BLaER1 (cell line): Measurements from ENCODE around the gene ZNF223.

Source experiments
- H3K27ac ChIP-seq: shearing (Covaris generic); formaldehyde crosslinking; 2 replicates; pipeline ENCODE4 v1.8.1; 2022
- H3K27me3 ChIP-seq: shearing (Covaris generic); formaldehyde crosslinking; 2 replicates; pipeline ENCODE4 v1.8.1; 2022
- H3K36me3 ChIP-seq: shearing (Covaris generic); formaldehyde crosslinking; 2 replicates; pipeline ENCODE4 v1.8.1; 2022
- H3K4me1 ChIP-seq: shearing (Covaris generic); formaldehyde crosslinking; 2 replicates; pipeline ENCODE4 v1.8.1; 2022
- H3K4me2 ChIP-seq: shearing (Covaris generic); formaldehyde crosslinking; 2 replicates; pipeline ENCODE4 v1.8.1; 2022
- H3K4me3 ChIP-seq: shearing (Covaris generic); formaldehyde crosslinking; 2 replicates; pipeline ENCODE4 v1.8.1; 2022
- H3K9ac ChIP-seq: shearing (Covaris generic); formaldehyde crosslinking; 2 replicates; pipeline ENCODE4 v1.8.1; 2022
- H3K9me3 ChIP-seq: shearing (Covaris generic); formaldehyde crosslinking; 2 replicates; pipeline ENCODE4 v1.8.1; 2022
- H4K20me1 ChIP-seq: shearing (Covaris generic); formaldehyde crosslinking; 2 replicates; pipeline ENCODE4 v1.8.1; 2022
- Cebpa-rat ChIP-seq: shearing (Covaris generic); IDR thresholded peaks from 2 replicates; pipeline ENCODE4 v1.8.1; 2022

ZNF223 gene

DNA sequence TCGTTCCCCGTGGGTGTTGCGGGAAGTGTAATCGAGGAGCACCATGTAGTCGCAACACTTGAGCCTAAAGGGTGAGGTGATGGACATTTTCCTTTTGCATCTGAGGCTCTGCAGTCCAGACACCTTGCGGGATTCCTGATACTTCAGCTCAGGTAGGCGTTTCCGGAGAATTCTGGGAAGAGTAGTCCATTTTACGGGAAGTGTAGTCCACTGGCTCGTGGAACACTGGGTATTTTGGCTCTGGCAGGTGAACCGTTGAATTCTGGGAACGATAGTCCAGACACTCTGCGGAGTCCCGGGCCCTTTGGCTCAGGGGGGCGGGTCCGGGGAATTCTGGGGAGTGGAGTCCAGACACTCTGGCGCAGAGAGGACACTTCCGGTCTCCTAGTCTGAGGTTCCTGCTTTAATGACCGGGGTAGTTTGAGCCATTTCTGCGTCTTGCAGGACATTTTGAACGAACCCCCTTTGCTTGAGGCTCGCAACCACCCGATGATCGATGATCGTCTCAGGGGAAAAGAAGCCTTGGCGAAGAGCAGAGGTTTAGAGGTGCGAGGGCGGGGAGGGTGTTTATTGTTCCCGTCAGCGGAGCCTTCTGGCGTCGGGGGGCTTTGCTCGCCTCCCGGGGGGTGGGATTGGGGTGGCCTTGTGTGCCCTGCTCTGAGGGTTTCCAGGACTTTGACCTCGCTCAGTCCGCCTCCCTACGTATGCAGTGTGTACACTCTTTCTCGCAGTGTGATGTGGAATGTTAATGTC is at the start of gene ZNF223:
Gene ZNF223 (plus strand): TSS at position 387 of the 753 bp plus-strand sequence. CDS start 3,141 bp downstream, outside the sequence.
- Histone ChIP-seq H3K36me3 (peaks cover 16% of the 10 kb centered on the region), H3K9me3 (peaks cover 20% of the 10 kb centered on the region), H3K9ac (peak within 1 kb of the TSS; percentile 64), H3K27me3 (no peaks in the 10 kb centered on the region), H4K20me1 (no peaks in the 10 kb centered on the region), H3K4me1 (peaks cover 8% of the 10 kb centered on the region; the same call in 1 of the 2 replicates), H3K4me3 (peak within 1 kb of the TSS; percentile 74), H3K4me2 (peak within 1 kb of the TSS; percentile 71), H3K27ac (0 out of 2 replicates have a peak within 1 kb of the TSS, but pooled peaks have one; percentile 40)
- no peak for TF ChIP-seq Cebpa-rat

DNA sequence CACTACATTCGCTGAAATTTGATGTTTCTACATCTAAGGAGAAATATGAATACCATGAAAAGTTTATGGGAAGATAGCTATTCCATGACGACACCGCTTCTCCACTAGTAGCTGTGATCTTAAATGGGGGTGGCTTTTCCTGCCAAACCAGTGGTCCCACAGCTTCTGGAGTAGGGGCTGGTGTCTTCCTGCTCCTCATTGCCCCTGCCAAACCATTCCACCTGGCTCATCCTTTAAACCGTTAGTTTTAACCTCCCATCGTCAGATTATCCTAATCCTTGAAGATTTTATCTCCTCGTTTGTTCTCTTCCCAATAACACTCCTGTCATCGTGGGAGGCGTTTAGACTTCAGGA is 49.6 kb upstream of the ZNF223 start:
- H3K27ac ChIP-seq = peak overlapping the region; percentile 75
- peak overlapping the region; percentile 97 for H3K4me3 ChIP-seq
- H3K9ac ChIP-seq = peak overlapping the region; percentile 86
- H3K4me2 ChIP-seq = peak overlapping the region; percentile 92
- TF ChIP-seq Cebpa-rat = no peak
- peaks cover 26% of the 10 kb centered on the region for H3K9me3 ChIP-seq
- no peaks in the 10 kb centered on the region for H4K20me1 ChIP-seq
- H3K27me3 ChIP-seq = no peaks in the 10 kb centered on the region
- H3K4me1 ChIP-seq = peaks cover 18% of the 10 kb centered on the region
- H3K36me3 ChIP-seq = peaks cover 17% of the 10 kb centered on the region

DNA sequence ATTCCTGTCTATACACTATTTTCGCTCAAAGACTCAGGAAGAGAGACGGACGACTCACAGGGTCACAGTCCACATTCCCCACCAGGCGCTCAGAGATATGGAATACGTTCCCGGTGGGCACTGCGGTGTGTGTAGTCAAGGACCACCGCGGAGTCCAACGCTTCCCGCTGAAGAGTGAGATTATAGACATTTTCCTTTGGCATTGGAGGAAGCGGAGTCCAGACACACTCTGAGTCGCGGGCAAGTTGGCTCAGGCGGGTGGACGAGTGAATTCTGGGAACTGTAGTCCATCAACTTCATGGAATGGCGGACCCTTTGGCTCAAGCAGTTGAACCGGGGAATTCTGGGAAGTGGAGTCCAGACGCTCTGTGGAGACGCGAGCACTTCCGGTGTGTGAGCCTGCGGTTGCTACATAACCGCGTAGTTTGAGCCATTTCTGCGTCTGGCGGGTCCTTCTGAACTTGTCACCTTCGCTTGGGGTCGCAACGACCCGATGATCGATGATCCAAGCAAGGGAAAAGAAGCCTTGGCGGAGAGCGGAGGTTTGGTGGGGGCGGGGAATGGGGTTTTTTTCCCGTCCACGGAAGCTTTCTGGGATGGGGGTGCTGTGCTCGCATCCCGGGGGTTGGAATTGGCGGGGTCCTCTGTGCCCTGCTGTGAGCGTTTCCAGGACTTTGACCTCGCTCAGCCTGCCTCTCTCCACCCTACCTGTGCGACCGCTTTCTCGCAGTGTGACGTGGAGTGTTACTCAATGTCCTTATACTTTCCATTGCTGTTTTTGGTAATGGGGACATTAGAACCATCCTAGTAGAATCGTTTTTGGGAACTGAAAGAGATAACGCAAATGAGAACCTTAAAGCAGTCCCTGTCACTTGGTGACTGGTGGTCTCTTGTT is 49.0 kb upstream of the ZNF223 start, which contains the start of gene ZNF230:
Gene ZNF230 (plus strand): TSS at position 392 of the 895 bp plus-strand sequence. CDS start 4,122 bp downstream, outside the sequence.
- Histone ChIP-seq H3K4me1 (peaks cover 18% of the 10 kb centered on the region), H3K9ac (peak within 1 kb of the TSS; percentile 86), H3K4me2 (peak within 1 kb of the TSS; percentile 92), H3K4me3 (peak within 1 kb of the TSS; percentile 97), H3K27me3 (no peaks in the 10 kb centered on the region), H3K36me3 (peaks cover 23% of the 10 kb centered on the region), H4K20me1 (no peaks in the 10 kb centered on the region), H3K27ac (peak within 1 kb of the TSS; percentile 75), H3K9me3 (peaks cover 32% of the 10 kb centered on the region)
- no peak for TF ChIP-seq Cebpa-rat

DNA sequence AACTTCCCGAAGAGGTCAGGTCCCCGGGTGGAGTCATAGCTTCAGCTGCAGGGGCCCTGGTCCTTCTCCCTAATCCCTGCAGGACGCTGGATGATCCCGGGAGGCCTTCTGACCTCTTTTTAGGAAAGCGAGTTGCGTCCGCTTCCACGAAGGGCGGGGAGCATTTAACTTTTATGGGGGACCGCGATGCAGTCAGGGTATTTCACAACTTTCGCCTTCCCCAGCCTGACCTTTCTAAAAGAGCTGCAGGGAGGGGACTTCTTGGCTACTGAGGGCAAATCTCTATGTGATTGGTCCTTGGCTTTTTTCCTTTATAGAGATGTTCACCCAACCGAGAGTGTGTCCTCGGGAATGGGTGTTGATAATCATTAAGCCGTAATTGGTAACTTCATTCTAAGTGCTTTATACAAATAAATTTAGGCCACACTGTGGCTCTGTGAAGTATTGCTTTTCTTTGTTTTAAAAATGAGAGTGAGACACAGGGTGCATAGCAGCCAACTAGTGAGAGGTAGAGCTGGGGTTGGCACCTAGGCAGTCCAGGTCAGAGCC is 48.3 kb upstream of the ZNF223 start:
- TF ChIP-seq Cebpa-rat = peak; percentile 37; the same call in 1 of the 2 replicates
- H3K4me2 ChIP-seq = peak overlapping the region; percentile 92
- peaks cover 30% of the 10 kb centered on the region for H3K36me3 ChIP-seq
- peak overlapping the region; percentile 75 for H3K27ac ChIP-seq
- peak overlapping the region; percentile 97 for H3K4me3 ChIP-seq
- no peaks in the 10 kb centered on the region for H4K20me1 ChIP-seq
- H3K9me3 ChIP-seq = peaks cover 39% of the 10 kb centered on the region
- peaks cover 18% of the 10 kb centered on the region for H3K4me1 ChIP-seq
- no peaks in the 10 kb centered on the region for H3K27me3 ChIP-seq
- peak overlapping the region; percentile 86 for H3K9ac ChIP-seq

DNA sequence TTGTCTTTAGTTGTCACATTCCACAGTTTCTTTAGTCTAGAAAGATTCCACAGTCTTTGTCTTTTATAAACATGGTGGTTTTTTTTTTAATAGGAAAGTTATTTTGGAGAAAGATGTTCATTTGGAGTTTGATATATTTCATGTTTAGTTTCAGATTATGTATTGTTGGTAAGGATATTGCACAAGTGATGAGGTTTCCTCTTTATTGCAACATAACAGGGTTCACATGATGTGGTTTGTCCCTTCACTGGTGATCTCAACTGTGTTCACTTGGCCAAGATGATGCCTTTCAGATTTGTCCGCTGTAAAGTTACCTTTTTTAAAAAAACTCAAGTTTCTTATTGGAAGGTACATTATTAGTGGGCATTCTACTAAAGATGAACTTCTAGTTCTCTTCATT is 45.9 kb upstream of the ZNF223 start:
- Histone ChIP-seq H3K4me3 (no peak overlapping the region), H3K4me1 (peaks cover 18% of the 10 kb centered on the region), H3K27me3 (no peaks in the 10 kb centered on the region), H3K9ac (no peak overlapping the region), H4K20me1 (no peaks in the 10 kb centered on the region), H3K27ac (no peak overlapping the region), H3K4me2 (no peak overlapping the region), H3K9me3 (peaks cover 63% of the 10 kb centered on the region), H3K36me3 (peaks cover 54% of the 10 kb centered on the region)
- peak; percentile 9; the same call in 1 of the 2 replicates for TF ChIP-seq Cebpa-rat

DNA sequence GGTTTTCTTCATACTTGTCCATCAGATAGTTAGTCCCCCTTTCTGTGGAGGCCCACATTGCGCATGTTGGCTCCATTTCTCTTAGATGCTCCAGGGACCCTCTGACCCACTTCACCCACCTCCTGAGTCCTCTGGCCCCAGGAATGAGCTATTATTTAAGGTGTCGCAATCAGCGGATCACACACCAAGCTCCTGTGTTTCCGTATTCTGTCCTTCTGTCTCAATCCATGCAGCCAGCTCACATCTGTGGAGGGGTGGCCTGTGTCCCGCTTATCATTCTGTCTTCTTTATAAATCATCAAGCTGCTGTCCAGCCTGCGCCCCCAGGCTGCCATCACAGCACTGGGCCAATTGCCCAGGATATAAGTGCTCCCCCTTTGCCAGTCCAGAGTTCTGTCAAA is 44.4 kb upstream of the ZNF223 start:
- H3K36me3 ChIP-seq = peaks cover 69% of the 10 kb centered on the region
- H3K4me3 ChIP-seq = 0 out of 2 replicates have a peak overlapping the region, but pooled peaks have one; percentile 15
- peaks cover 78% of the 10 kb centered on the region for H3K9me3 ChIP-seq
- peaks cover 11% of the 10 kb centered on the region for H3K4me1 ChIP-seq
- no peak overlapping the region for H3K27ac ChIP-seq
- no peak overlapping the region for H3K4me2 ChIP-seq
- no peaks in the 10 kb centered on the region for H3K27me3 ChIP-seq
- peak; percentile 39; the same call in 1 of the 2 replicates for TF ChIP-seq Cebpa-rat
- H4K20me1 ChIP-seq = no peaks in the 10 kb centered on the region
- no peak overlapping the region for H3K9ac ChIP-seq

DNA sequence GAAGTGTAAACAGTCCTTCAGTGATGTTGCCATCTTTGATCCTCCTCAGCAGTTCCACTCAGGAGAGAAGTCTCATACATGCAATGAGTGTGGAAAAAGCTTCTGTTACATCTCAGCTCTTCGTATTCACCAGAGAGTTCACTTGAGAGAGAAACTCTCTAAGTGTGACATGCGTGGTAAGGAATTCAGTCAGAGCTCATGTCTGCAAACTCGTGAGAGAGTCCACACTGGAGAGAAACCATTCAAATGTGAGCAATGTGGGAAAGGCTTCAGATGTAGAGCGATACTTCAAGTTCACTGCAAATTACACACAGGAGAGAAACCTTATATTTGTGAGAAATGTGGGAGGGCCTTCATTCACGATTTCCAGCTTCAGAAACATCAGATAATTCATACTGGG is 41.4 kb upstream of the ZNF223 start:
- no peaks in the 10 kb centered on the region for H4K20me1 ChIP-seq
- no peak for TF ChIP-seq Cebpa-rat
- no peak overlapping the region for H3K27ac ChIP-seq
- no peaks in the 10 kb centered on the region for H3K4me1 ChIP-seq
- no peaks in the 10 kb centered on the region for H3K27me3 ChIP-seq
- peaks cover 100% of the 10 kb centered on the region for H3K9me3 ChIP-seq
- H3K4me3 ChIP-seq = peak overlapping the region; percentile 44
- peaks cover 76% of the 10 kb centered on the region for H3K36me3 ChIP-seq
- H3K9ac ChIP-seq = no peak overlapping the region
- no peak overlapping the region for H3K4me2 ChIP-seq

DNA sequence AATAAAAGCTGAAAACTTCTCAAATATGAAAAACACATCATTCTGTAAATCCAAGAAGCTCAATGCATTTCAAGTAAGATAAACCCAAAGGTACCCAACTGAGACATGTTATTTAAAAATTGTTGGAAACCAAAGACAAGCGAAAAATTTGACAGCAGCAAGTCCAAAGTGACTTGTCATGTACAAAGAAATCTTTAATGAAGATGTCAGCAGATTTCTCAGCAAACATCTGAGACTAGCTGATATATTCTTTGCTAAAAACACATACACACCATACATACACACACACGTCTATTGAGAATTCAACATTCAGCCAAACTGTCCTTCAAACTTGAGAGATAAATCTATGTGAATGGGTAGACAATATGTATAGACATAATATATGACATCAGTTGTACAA is 32.3 kb upstream of the ZNF223 start:
- H3K27ac ChIP-seq = no peak overlapping the region
- no peaks in the 10 kb centered on the region for H3K36me3 ChIP-seq
- no peak for TF ChIP-seq Cebpa-rat
- no peaks in the 10 kb centered on the region for H3K4me1 ChIP-seq
- H3K4me3 ChIP-seq = no peak overlapping the region
- no peaks in the 10 kb centered on the region for H3K27me3 ChIP-seq
- peaks cover 24% of the 10 kb centered on the region for H3K9me3 ChIP-seq
- no peak overlapping the region for H3K4me2 ChIP-seq
- no peaks in the 10 kb centered on the region for H4K20me1 ChIP-seq
- no peak overlapping the region for H3K9ac ChIP-seq

DNA sequence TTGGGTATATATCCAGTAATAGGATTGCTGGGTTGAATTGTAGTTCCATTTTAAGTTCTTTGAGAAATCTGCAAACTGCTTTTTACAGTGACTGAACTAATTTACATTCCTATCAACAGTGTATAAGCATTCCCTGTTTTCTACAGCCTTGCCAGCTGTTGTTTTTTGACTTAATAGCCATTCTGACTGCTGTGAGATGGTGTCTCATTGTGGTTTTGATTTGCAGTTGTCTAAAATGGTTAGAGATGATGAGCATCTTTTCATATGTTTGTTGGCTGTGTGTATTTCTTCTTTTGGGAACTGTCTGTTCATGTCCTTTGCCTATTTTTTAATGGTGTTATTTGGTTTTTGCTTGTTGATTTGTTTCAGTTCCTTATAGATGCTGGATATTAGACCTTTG is 30.6 kb upstream of the ZNF223 start:
- Histone ChIP-seq H3K4me3 (no peak overlapping the region), H4K20me1 (no peaks in the 10 kb centered on the region), H3K4me1 (peaks cover 8% of the 10 kb centered on the region; the same call in 1 of the 2 replicates), H3K36me3 (no peaks in the 10 kb centered on the region), H3K4me2 (no peak overlapping the region), H3K27ac (no peak overlapping the region), H3K9me3 (peaks cover 23% of the 10 kb centered on the region), H3K27me3 (no peaks in the 10 kb centered on the region), H3K9ac (no peak overlapping the region)
- TF ChIP-seq Cebpa-rat = no peak
